Right atrium auricular region (tissue), 2 donors: ENCODE results near the gene ZNRF2. TPM values are rescaled to one million over a fixed set of nuclear protein-coding genes. Genes with fewer than 3 reads are reported as not detected.

Experiments used
- DNase-seq: peaks from one replicate; pipeline ENCODE4 v3.0.0-alpha.2; 2019; ENCODE audit warnings: low spot score
- H3K27ac ChIP-seq, 2 donors: fragments of 200-600 bp; sonication (generic); 1 replicate in 1 of 2; 2 replicates in 1 of 2; pipeline ENCODE4 v1.5.1; 2016 to 2019
- H3K27me3 ChIP-seq, 2 donors: fragments of 200-600 bp; sonication (generic); one replicate each; pipeline versions ENCODE4 v1.5.1 to v1.6.0; 2017 to 2019
- H3K36me3 ChIP-seq: fragments of 200-600 bp; sonication (generic); one replicate; pipeline ENCODE4 v1.5.1; 2016
- H3K4me1 ChIP-seq, 2 donors: fragments of 200-600 bp; sonication (generic); one replicate each; pipeline versions ENCODE4 v1.5.1 to v1.6.0; 2017 to 2019
- H3K4me3 ChIP-seq, 2 donors: fragments of 200-600 bp; sonication (generic); 1 replicate in 1 of 2; 2 replicates in 1 of 2; pipeline ENCODE4 v1.5.1; 2017 to 2019; ENCODE audit warnings: mild to moderate bottlenecking in 1 of 2, moderate library complexity in 1 of 2
- H3K9me3 ChIP-seq, 2 donors: fragments of 200-600 bp; sonication (generic); one replicate each; pipeline ENCODE4 v1.5.1; 2019
- total RNA-seq, 2 donors: library from RNA; depleted of rRNA; stranded (reverse); fragments of >200 nt; gene quantifications; one replicate each; pipeline ENCODE4 v1.1.0, GENCODE V29; 2016
- TF ChIP-seq, protein P1 (sequence below), 2 donors: fragments of 200-600 bp; sonication (generic); IDR thresholded peaks; one replicate each; pipeline ENCODE4 v1.5.1; 2019; ENCODE audit warnings: antibody characterized with exemption in 2 of 2

The ZNRF2 gene
- total RNA-seq, 2 donors from 2014 or later, result 7.6 to 9.7 TPM

GRCh38 chr7:30244340-30244739, 40.1 kb upstream of the ZNRF2 start:
- Histone ChIP-seq H3K9me3 (no peaks in the 10 kb centered on the region), H3K4me1 (peaks cover 0 to 11% of the 10 kb centered on the region in 2 donors), H3K27me3 (no peaks in the 10 kb centered on the region), H3K36me3 (no peaks in the 10 kb centered on the region), H3K27ac (no peak overlapping the region), H3K4me3 (no peak overlapping the region)
- TF ChIP-seq, protein P1, sequence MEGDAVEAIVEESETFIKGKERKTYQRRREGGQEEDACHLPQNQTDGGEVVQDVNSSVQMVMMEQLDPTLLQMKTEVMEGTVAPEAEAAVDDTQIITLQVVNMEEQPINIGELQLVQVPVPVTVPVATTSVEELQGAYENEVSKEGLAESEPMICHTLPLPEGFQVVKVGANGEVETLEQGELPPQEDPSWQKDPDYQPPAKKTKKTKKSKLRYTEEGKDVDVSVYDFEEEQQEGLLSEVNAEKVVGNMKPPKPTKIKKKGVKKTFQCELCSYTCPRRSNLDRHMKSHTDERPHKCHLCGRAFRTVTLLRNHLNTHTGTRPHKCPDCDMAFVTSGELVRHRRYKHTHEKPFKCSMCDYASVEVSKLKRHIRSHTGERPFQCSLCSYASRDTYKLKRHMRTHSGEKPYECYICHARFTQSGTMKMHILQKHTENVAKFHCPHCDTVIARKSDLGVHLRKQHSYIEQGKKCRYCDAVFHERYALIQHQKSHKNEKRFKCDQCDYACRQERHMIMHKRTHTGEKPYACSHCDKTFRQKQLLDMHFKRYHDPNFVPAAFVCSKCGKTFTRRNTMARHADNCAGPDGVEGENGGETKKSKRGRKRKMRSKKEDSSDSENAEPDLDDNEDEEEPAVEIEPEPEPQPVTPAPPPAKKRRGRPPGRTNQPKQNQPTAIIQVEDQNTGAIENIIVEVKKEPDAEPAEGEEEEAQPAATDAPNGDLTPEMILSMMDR (IDR thresholded peaks at IDR 0.05), result no peak
- no peak for DNase-seq

DNA sequence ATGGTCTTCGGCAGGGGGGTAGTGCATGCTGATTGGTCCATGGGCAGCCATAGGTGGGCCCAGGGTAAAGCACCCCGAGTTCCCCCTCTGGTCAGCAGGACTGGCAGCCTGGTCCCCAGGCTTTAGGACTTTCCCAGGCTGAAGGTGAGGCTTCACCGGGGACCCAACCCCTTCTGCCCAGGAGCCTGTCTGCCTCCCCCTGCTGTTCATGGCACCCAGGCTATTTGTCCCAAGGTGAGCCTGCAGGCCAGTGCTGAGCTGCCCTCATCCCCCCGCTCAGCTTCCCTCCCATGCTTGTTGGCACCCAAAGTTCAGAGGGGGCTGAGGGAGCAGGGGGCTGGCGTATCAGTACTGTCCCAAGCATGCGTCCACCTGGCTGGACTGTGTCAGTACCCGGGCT, 38.5 kb upstream of the ZNRF2 start:
- TF ChIP-seq, protein P1 (IDR thresholded peaks at IDR 0.05), result no peak
- Histone ChIP-seq H3K4me1 (no peaks in the 10 kb centered on the region), H3K27ac (no peak overlapping the region), H3K9me3 (no peaks in the 10 kb centered on the region), H3K4me3 (no peak overlapping the region), H3K36me3 (no peaks in the 10 kb centered on the region), H3K27me3 (no peaks in the 10 kb centered on the region)
- no peak for DNase-seq

DNA sequence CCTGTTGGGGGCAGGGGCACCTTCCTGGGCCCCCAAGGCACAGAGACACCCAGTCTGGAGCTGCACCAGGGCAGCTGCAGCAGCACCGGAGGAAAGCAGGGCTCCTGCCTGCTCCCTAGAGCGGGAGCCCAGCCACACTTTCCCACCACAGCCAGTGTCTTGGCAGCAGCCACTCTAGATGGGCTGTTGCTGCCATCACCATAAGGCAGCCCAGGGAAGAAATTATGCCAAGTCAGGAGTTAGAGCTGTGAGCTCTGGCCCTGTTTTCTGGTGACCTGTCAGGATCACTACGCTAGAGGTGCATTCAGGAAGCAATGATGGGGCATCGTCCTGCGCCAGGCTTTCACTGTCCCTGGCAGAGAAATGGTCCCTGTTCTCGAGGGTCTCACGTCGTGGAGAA, 38.0 kb upstream of the ZNRF2 start:
- DNase-seq, result no peak
- TF ChIP-seq, protein P1 (IDR thresholded peaks at IDR 0.05), result no peak

DNA sequence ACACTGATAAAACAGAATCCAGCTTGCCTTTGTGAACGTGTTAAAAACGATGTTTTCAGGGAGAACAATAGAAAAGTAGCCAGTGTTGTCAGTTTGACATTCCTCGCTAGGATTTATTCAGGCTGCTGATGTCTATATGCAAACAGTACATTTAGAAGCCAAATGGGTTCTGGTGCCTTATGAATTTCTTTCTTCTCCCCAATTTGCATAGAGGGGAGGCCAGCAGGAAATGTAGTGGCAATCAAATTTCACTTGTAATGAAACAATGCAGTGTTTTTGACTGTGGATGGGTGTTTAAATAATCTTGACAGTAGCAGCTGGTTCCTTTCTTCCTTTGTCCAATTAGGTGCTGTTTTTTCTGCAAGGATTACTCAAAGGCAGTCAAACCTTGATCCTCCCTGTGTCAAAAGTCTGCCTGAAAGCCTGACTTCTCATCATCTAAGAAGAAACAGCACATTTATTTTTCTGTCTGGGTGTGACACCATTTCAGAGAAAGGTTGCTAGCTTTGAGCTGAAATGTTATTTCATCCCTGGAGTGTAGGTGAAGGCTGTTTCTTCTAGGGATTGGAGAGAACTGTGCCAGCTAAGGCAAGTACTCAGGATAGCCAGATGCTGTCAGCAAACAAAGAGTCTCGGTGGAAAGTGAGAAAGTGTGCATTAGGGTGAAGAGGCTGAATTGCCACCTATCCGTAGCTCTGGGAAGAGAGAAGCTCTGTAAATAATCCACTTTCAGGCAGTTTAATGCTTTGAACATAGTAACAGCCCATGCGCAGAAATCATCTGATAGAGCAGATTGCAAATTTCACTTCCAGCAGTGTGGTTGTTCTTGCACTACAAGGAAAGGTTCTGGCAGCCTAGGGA, 36.6 kb upstream of the ZNRF2 start:
- Histone ChIP-seq H3K27me3 (no peaks in the 10 kb centered on the region), H3K4me1 (peaks cover 0 to 2% of the 10 kb centered on the region in 2 donors), H3K27ac (no peak overlapping the region), H3K36me3 (no peaks in the 10 kb centered on the region), H3K9me3 (no peaks in the 10 kb centered on the region), H3K4me3 (no peak overlapping the region)
- no peak for DNase-seq
- TF ChIP-seq, protein P1 (IDR thresholded peaks at IDR 0.05), result no peak

More for the DNA sequence above, 38.0 kb upstream of the ZNRF2 start:
- Histone ChIP-seq H3K4me3 (no peak overlapping the region), H3K4me1 (no peaks in the 10 kb centered on the region), H3K27ac (no peak overlapping the region), H3K9me3 (no peaks in the 10 kb centered on the region), H3K27me3 (no peaks in the 10 kb centered on the region), H3K36me3 (no peaks in the 10 kb centered on the region)

DNA sequence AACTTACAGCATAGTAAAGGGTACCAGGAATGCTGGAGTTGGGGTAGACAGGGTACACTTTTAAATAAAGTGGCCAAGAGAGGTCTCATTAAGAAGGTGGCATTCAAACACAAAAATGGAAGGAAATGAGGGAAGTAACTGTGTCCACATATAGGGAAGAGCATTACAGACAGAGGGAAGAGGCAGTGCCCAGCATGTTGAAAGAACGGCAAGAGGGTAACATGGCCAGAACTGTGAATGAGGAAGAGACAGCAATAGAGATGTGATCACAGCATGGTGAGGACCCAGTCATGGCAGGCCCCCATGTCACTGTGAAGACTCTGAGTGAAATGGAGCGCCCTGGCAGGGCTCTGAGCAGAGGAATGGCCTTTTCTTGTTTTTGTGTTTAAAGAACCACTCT, 35.1 kb upstream of the ZNRF2 start:
- Histone ChIP-seq H3K4me1 (peaks cover 0 to 15% of the 10 kb centered on the region in 2 donors), H3K36me3 (no peaks in the 10 kb centered on the region), H3K9me3 (no peaks in the 10 kb centered on the region), H3K4me3 (no peak overlapping the region), H3K27me3 (no peaks in the 10 kb centered on the region), H3K27ac (no peak overlapping the region)
- TF ChIP-seq, protein P1 (IDR thresholded peaks at IDR 0.05), result no peak
- DNase-seq, result no peak
